Measurements from ENCODE around the gene PABPN1L.
"Not testable (repeated sequence)": the region's sequence is repeated elsewhere in the genome, so short reads cannot be mapped to it uniquely, and the experiment has no call there.

PABPN1L gene

GRCh38 chr16:88900662-88901052 is 34.2 kb upstream of the PABPN1L start:
- DNase-seq (ENCODE audit: low spot score): no peak

- no peak for DNase-seq (ENCODE audit: low spot score)
Measured at GRCh38 chr16:88899901-88900661, 33.6 kb upstream of the PABPN1L start.

GRCh38 chr16:88897696-88898425 is 31.4 kb upstream of the PABPN1L start:
- no peak for DNase-seq (ENCODE audit: low spot score)

- no peak for DNase-seq (ENCODE audit: low spot score)
Measured at GRCh38 chr16:88896238-88897070, 30.0 kb upstream of the PABPN1L start.

- DNase-seq (ENCODE audit: low spot score): no peak
Measured at GRCh38 chr16:88895335-88895734, 28.9 kb upstream of the PABPN1L start.

- no peak for DNase-seq (ENCODE audit: low spot score)
Measured at GRCh38 chr16:88894681-88895300, 28.3 kb upstream of the PABPN1L start.

- not testable (repeated sequence) for DNase-seq (ENCODE audit: low spot score)
Measured at GRCh38 chr16:88894266-88894665, 27.8 kb upstream of the PABPN1L start.

- no peak for DNase-seq (ENCODE audit: low spot score)
Measured at GRCh38 chr16:88893127-88893968, 26.9 kb upstream of the PABPN1L start.

GRCh38 chr16:88892065-88892464 is 25.6 kb upstream of the PABPN1L start:
- DNase-seq (ENCODE audit: low spot score): no peak

GRCh38 chr16:88891083-88891482 is 24.6 kb upstream of the PABPN1L start:
- DNase-seq (ENCODE audit: low spot score): no peak

GRCh38 chr16:88889702-88890352 is 23.4 kb upstream of the PABPN1L start:
- DNase-seq (ENCODE audit: low spot score): not testable (repeated sequence)

- DNase-seq (ENCODE audit: low spot score): no peak
Measured at GRCh38 chr16:88888461-88889387, 22.3 kb upstream of the PABPN1L start.

- DNase-seq (ENCODE audit: low spot score): no peak
Measured at GRCh38 chr16:88888057-88888456, 21.6 kb upstream of the PABPN1L start.

GRCh38 chr16:88886845-88887521 is 20.5 kb upstream of the PABPN1L start:
- no peak for DNase-seq (ENCODE audit: low spot score)

GRCh38 chr16:88886420-88886844 is 20.0 kb upstream of the PABPN1L start:
- DNase-seq (ENCODE audit: low spot score): no peak

- DNase-seq (ENCODE audit: low spot score): no peak
Measured at GRCh38 chr16:88885693-88886280, 19.3 kb upstream of the PABPN1L start.

GRCh38 chr16:88884569-88885271 is 18.3 kb upstream of the PABPN1L start:
- no peak for DNase-seq (ENCODE audit: low spot score)

- DNase-seq (ENCODE audit: low spot score): no peak
Measured at GRCh38 chr16:88883946-88884345, 17.5 kb upstream of the PABPN1L start.

All from CD4-positive, alpha-beta T cell treated with Interleukin-15 for 4 hours (primary cell).